Common myeloid progenitor, CD34-positive (primary cell): ENCODE results near the gene IL25.
A peak's percentile ranks its signal among the peaks of the same experiment; 100 is the strongest.
"Not testable (repeated sequence)": the region's sequence is repeated elsewhere in the genome, so short reads cannot be mapped to it uniquely, and the experiment has no call there.

Experiments
- CTCF ChIA-PET: fragments of 350-600 bp; sonication (Branson Sonifier 250); formaldehyde crosslinking; loops from one replicate; lab custom pipeline; 2021; ENCODE audit warnings: antibody characterized with exemption; lab: Charles Lee
- POLR2A ChIA-PET: fragments of 350-600 bp; sonication (Branson Sonifier 250); formaldehyde crosslinking; loops from one replicate; lab custom pipeline; 2021; ENCODE audit warnings: antibody characterized with exemption; lab: Charles Lee
- DNase-seq, 3 donors: peaks; one replicate each; pipeline versions ENCODE4 v3.0.0 to v3.0.0-alpha.2; 2013
- H3K27ac ChIP-seq, 2 experiments: 1 replicate in 1 of 2; 2 replicates in 1 of 2; pipeline ENCODE4 v1.7.0; 2013; ENCODE audit warnings: inconsistent platforms in 2 of 2, low read length in 2 of 2, mild to moderate bottlenecking in 2 of 2, low read depth in 1 of 2, moderate library complexity in 1 of 2; ENCODE audit not compliant: severe bottlenecking in 2 of 2, insufficient read depth in 1 of 2, poor library complexity in 1 of 2
- H3K27me3 ChIP-seq, 5 experiments: replicated peaks in 2 of 5; 1 replicate in 3 of 5; 2 replicates in 2 of 5; pipeline versions ENCODE4 v1.6.1 to v1.7.0; 2013; ENCODE audit warnings: low read length in 4 of 5, mild to moderate bottlenecking in 2 of 5, moderate library complexity in 2 of 5, inconsistent platforms in 1 of 5; ENCODE audit not compliant: insufficient read depth in 5 of 5, control insufficient read depth in 4 of 5
- H3K36me3 ChIP-seq, 4 experiments: 1 replicate in 2 of 4; 2 replicates in 2 of 4; pipeline versions ENCODE4 v1.6.1 to v1.7.0; 2013; ENCODE audit warnings: low read length in 3 of 4, control low read depth in 1 of 4, mild to moderate bottlenecking in 1 of 4; ENCODE audit not compliant: control insufficient read depth in 4 of 4, insufficient read depth in 4 of 4
- H3K4me1 ChIP-seq, 4 experiments: 1 replicate in 3 of 4; 2 replicates in 1 of 4; pipeline versions ENCODE4 v1.6.1 to v1.7.1; 2013; ENCODE audit warnings: low read length in 3 of 4, mild to moderate bottlenecking in 3 of 4, control low read depth in 1 of 4, inconsistent platforms in 1 of 4, moderate library complexity in 1 of 4; ENCODE audit not compliant: control insufficient read depth in 4 of 4, insufficient read depth in 4 of 4; ENCODE audit errors: control extremely low read depth in 1 of 4
- H3K4me3 ChIP-seq, 7 experiments: 1 replicate in 4 of 7; 2 replicates in 3 of 7; pipeline versions ENCODE4 v1.5.1 to v1.7.0; 2013; ENCODE audit warnings: mild to moderate bottlenecking in 7 of 7, low read length in 6 of 7, moderate library complexity in 6 of 7, inconsistent platforms in 2 of 7, low read depth in 2 of 7, control low read depth in 1 of 7; ENCODE audit not compliant: insufficient read depth in 4 of 7, control insufficient read depth in 1 of 7; ENCODE audit errors: extremely low read depth in 1 of 7
- H3K9me3 ChIP-seq, 5 experiments: 1 replicate in 4 of 5; 2 replicates in 1 of 5; pipeline versions ENCODE4 v1.6.1 to v1.7.1; 2013; ENCODE audit warnings: low read length in 4 of 5, mild to moderate bottlenecking in 2 of 5, inconsistent platforms in 1 of 5, low read depth in 1 of 5, moderate library complexity in 1 of 5; ENCODE audit not compliant: control insufficient read depth in 4 of 5, insufficient read depth in 2 of 5; ENCODE audit errors: control extremely low read depth in 1 of 5
- WGBS: methylation state at CpG from one replicate; pipeline ENCODE4 v1.1.5; 2013; ENCODE audit not compliant: insufficient coverage; 5-methylcytosine and 5-hydroxymethylcytosine counted together

IL25 gene

GRCh38 chr14:23396781-23397407 is 24.3 kb downstream of the IL25 start:
- H3K4me3 ChIP-seq = no peak overlapping the region
- CTCF ChIA-PET = interaction anchor here (1.3 to 4.4 kb wide), 3 partner anchors 10 to 21 kb away, joined by 3 to 24 read pairs (median 4); no protein-coding TSS in a partner anchor

GRCh38 chr14:23398348-23398747 is 25.7 kb downstream of the IL25 start:
- no peak for DNase-seq
- ChIA-PET POLR2A (no interaction called here), CTCF (interaction anchor here (1.0 kb wide), 1 partner anchor 18 kb away, joined by 3 read pairs; no protein-coding TSS in a partner anchor)
- 97% methylated on average over 4 of the region's 4 CpGs for WGBS
- peaks cover 0 to 3% (median 0%) of the 10 kb centered on the region in 5 experiments for H3K27me3 ChIP-seq
- H3K36me3 ChIP-seq = no peaks in the 10 kb centered on the region
- H3K27ac ChIP-seq = no peak overlapping the region
- H3K4me3 ChIP-seq = no peak overlapping the region
- no peaks in the 10 kb centered on the region for H3K9me3 ChIP-seq
- no peaks in the 10 kb centered on the region for H3K4me1 ChIP-seq

More at GRCh38 chr14:23396781-23397407, 24.3 kb downstream of the IL25 start:
- no peak for DNase-seq
- H3K36me3 ChIP-seq = no peaks in the 10 kb centered on the region
- WGBS = 95% methylated on average over 9 of the region's 10 CpGs
- H3K27ac ChIP-seq = no peak overlapping the region
- H3K4me1 ChIP-seq = no peaks in the 10 kb centered on the region
- POLR2A ChIA-PET = no interaction called here
- H3K27me3 ChIP-seq = peaks cover 0 to 8% (median 0%) of the 10 kb centered on the region in 5 experiments
- H3K9me3 ChIP-seq = no peaks in the 10 kb centered on the region

GRCh38 chr14:23399136-23399535 is 26.5 kb downstream of the IL25 start:
- no peaks in the 10 kb centered on the region for H3K9me3 ChIP-seq
- H3K36me3 ChIP-seq = no peaks in the 10 kb centered on the region
- no peak for DNase-seq
- no peaks in the 10 kb centered on the region for H3K4me1 ChIP-seq
- ChIA-PET CTCF (interaction anchor here (1.0 kb wide), 1 partner anchor 19 kb away, joined by 3 read pairs; no protein-coding TSS in a partner anchor), POLR2A (no interaction called here)
- peaks cover 0 to 3% (median 0%) of the 10 kb centered on the region in 5 experiments for H3K27me3 ChIP-seq
- H3K4me3 ChIP-seq = no peak overlapping the region
- WGBS = 100% methylated on average over 3 of the region's 3 CpGs
- no peak overlapping the region for H3K27ac ChIP-seq

- Histone ChIP-seq H3K27me3 (peaks cover 0 to 3% (median 0%) of the 10 kb centered on the region in 5 experiments), H3K4me1 (no peaks in the 10 kb centered on the region), H3K4me3 (no peak overlapping the region), H3K36me3 (no peaks in the 10 kb centered on the region), H3K27ac (no peak overlapping the region), H3K9me3 (no peaks in the 10 kb centered on the region)
- no peak for DNase-seq
- ChIA-PET POLR2A (no interaction called here), CTCF (no interaction called here)
- WGBS = 98% methylated on average over 4 of the region's 6 CpGs
Measured at GRCh38 chr14:23399591-23399990, 27.0 kb downstream of the IL25 start.

- H3K27me3 ChIP-seq, CTCF ChIA-PET, H3K4me1 ChIP-seq, H3K4me3 ChIP-seq, H3K9me3 ChIP-seq, H3K36me3 ChIP-seq, POLR2A ChIA-PET, H3K27ac ChIP-seq: not testable (repeated sequence)
- DNase-seq = peak; percentile 2 to 23 (median 17)
- 80% methylated on average over 16 of the region's 16 CpGs for WGBS
Measured at GRCh38 chr14:23400496-23401149, 28.0 kb downstream of the IL25 start.

GRCh38 chr14:23401291-23401690 is 28.7 kb downstream of the IL25 start:
- H3K27ac ChIP-seq = no peak overlapping the region
- no peak overlapping the region for H3K4me3 ChIP-seq
- H3K4me1 ChIP-seq = no peaks in the 10 kb centered on the region
- POLR2A ChIA-PET = no interaction called here
- CTCF ChIA-PET = no interaction called here
- no peak for DNase-seq
- peaks cover 0 to 3% (median 0%) of the 10 kb centered on the region in 5 experiments for H3K27me3 ChIP-seq
- 90% methylated on average over 4 of the region's 4 CpGs for WGBS
- no peaks in the 10 kb centered on the region for H3K36me3 ChIP-seq
- H3K9me3 ChIP-seq = no peaks in the 10 kb centered on the region
